AG04450 (cell line): ENCODE data around the gene KCNQ2. TPM values are rescaled to one million over a fixed set of nuclear protein-coding genes. Genes with fewer than 3 reads are reported as not detected.

Experiments used
- CTCF ChIA-PET: fragments of 300-600, 350-600 bp; formaldehyde crosslinking; extraction: SDS; loops from one replicate; lab custom pipeline; 2022; ENCODE audit warnings: antibody characterized with exemption, inconsistent platforms; lab: Charles Lee
- POLR2A ChIA-PET: fragments of 350-600 bp; formaldehyde crosslinking; extraction: SDS; loops from one replicate; lab custom pipeline; 2021; ENCODE audit warnings: antibody characterized with exemption, inconsistent platforms; lab: Yijun Ruan, JAX
- DNase-seq: peaks from one replicate; pipeline ENCODE4 v3.0.0-alpha.2; 2011; ENCODE audit warnings: low read depth, low spot score
- H3K27ac ChIP-seq: one replicate; pipeline ENCODE4 v1.5.1; 2012; ENCODE audit warnings: low read depth, low read length, control low read depth
- H3K27me3 ChIP-seq: one replicate; pipeline ENCODE4 v1.6.0; 2012; ENCODE audit warnings: low read length; ENCODE audit not compliant: control insufficient read depth, insufficient read depth
- H3K4me3 ChIP-seq: 2 replicates; pipeline ENCODE4 v1.5.1; 2011; ENCODE audit warnings: mild to moderate bottlenecking, low read depth, low read length, control low read depth
- H3K9me3 ChIP-seq: 2 replicates; pipeline ENCODE4 v1.5.1; 2012; ENCODE audit warnings: low read length; ENCODE audit not compliant: control insufficient read depth, insufficient read depth
- polyA plus RNA-seq: library from polyadenylated mRNA; depleted of rRNA; stranded (reverse); fragments of >200 nt; gene quantifications from 2 replicates; pipeline ENCODE4 v1.2.3, GENCODE V29; 2011
- TF ChIP-seq, protein P1 (sequence below): IDR thresholded peaks from 2 replicates; pipeline ENCODE4 v1.5.1; 2011; ENCODE audit warnings: low read depth, low read length, control low read depth, inconsistent platforms

Gene KCNQ2
- polyA plus RNA-seq, 1 experiment, result not detected

DNA sequence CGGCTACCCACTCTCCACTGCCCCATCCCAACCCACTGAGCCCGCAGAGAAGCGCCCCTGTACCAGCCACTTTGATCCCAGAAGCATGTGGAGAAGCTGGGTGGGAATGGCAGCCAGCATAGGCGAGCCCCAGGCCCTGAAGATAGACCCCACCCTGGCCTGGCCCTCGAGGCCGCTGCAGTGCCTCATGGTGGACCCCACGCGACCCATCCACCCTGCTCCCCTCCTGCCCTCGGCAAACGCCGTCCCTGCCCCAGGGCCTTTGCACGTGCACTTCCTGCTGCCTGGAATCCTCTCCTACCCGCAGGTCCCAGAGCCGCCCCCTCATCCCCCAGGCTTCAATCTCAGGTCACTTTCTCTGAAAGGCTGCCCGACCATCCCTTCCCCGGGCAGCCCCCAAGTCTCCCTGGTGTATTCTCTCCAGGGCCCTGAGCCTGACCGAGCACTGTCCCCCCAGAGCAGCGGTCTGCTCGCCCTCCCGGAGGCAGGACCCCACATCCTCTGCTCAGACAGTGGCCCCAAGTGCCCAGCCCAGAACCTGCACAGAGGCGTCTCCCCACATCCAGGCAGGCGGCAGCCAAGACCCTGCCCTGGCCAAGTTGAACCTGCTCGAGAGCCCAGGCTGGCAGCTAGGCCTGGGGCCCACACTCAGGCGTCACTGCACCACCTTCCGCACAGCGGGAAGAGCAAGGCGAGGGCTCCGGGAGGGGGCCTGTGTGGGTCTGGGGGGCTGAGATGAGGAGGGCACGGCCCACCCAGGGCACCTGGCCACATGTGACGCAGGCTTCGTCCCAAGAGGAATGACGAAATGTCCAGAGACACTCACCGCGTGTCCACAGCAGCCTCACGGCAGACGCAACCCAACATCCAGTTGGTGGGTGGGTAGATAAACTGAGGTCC lies 14.0 kb downstream of the KCNQ2 start:
- ChIA-PET CTCF (no interaction called here), POLR2A (no interaction called here)
- TF ChIP-seq, protein P1, sequence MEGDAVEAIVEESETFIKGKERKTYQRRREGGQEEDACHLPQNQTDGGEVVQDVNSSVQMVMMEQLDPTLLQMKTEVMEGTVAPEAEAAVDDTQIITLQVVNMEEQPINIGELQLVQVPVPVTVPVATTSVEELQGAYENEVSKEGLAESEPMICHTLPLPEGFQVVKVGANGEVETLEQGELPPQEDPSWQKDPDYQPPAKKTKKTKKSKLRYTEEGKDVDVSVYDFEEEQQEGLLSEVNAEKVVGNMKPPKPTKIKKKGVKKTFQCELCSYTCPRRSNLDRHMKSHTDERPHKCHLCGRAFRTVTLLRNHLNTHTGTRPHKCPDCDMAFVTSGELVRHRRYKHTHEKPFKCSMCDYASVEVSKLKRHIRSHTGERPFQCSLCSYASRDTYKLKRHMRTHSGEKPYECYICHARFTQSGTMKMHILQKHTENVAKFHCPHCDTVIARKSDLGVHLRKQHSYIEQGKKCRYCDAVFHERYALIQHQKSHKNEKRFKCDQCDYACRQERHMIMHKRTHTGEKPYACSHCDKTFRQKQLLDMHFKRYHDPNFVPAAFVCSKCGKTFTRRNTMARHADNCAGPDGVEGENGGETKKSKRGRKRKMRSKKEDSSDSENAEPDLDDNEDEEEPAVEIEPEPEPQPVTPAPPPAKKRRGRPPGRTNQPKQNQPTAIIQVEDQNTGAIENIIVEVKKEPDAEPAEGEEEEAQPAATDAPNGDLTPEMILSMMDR, result no peak
- Histone ChIP-seq H3K9me3 (no peaks in the 10 kb centered on the region; the same call in 1 of the 2 replicates), H3K27me3 (peaks cover 22% of the 10 kb centered on the region), H3K27ac (no peak overlapping the region), H3K4me3 (no peak overlapping the region)
- DNase-seq, result no peak

GRCh38 chr20:63457737-63458136 lies 14.7 kb downstream of the KCNQ2 start:
- CTCF ChIA-PET, result no interaction called here
- TF ChIP-seq, protein P1, result no peak
- Histone ChIP-seq H3K27me3 (peaks cover 22% of the 10 kb centered on the region), H3K9me3 (no peaks in the 10 kb centered on the region; the same call in 1 of the 2 replicates), H3K4me3 (no peak overlapping the region), H3K27ac (no peak overlapping the region)
- POLR2A ChIA-PET, result no interaction called here
- no peak for DNase-seq

DNA sequence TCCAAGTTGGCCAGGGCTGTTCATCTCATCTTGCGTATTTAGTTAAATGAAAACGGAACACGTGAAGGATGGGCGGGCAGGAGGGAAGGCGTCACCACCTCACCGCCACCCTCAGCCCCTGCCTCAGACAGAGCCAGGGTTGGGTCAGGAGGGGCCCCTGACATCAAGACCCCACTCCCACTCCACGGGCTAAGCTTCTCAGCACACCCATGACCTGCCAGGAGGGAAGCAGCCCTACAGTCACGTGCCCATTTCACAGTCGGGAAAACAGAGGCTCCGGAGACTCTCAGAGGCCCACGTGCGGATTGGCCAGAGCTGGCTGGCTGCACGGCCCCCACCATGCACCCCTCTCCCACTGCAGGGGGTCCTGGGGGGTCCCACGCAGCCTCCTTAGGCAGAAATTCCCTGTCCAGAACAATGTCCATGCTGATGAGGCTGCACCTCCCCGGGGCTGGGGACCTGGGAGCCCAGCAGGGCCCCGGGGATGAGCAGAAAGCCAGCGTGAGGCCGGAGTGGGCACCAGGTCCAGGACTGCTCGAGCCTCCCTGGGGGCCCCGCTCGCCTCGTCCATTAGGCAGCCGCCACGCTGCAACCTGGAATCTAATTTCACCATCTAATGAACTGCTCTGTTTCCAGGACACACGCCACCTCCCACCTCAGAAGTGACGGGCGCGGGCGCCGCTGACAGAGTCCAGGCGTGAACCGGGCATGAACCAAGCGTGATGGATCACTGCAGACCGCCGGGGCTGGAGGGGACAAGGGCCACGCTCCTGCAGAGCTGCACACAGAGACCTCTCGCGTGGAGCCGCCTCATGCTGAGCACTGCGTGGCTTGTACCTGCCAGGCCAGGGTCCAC lies 15.8 kb downstream of the KCNQ2 start:
- POLR2A ChIA-PET, result no interaction called here
- DNase-seq, result no peak
- Histone ChIP-seq H3K27ac (no peak overlapping the region), H3K4me3 (no peak overlapping the region), H3K27me3 (peaks cover 22% of the 10 kb centered on the region), H3K9me3 (no peaks in the 10 kb centered on the region; the same call in 1 of the 2 replicates)
- CTCF ChIA-PET, result no interaction called here
- TF ChIP-seq, protein P1, result no peak

GRCh38 chr20:63455568-63455859 lies 16.9 kb downstream of the KCNQ2 start:
- no peak for DNase-seq
- ChIA-PET POLR2A (no interaction called here), CTCF (no interaction called here)
- TF ChIP-seq, protein P1, result no peak
- H3K27ac ChIP-seq, result no peak overlapping the region
- H3K9me3 ChIP-seq, result no peaks in the 10 kb centered on the region; the same call in 1 of the 2 replicates
- H3K4me3 ChIP-seq, result no peak overlapping the region
- peaks cover 22% of the 10 kb centered on the region for H3K27me3 ChIP-seq
